HG02943 (cell line): ENCODE results near the gene POTEH.
"Not testable (repeated sequence)": the region's sequence is repeated elsewhere in the genome, so short reads cannot be mapped to it uniquely, and the experiment has no call there.

ENCODE experiments used
- ATAC-seq: cut with Tn5 transposase; IDR thresholded peaks from one replicate; pipeline ENCODE4 v1.9.1; 2021; ENCODE audit warnings: mild to moderate bottlenecking, low read depth, moderate library complexity; ENCODE audit not compliant: unreplicated experiment

POTEH gene

DNA sequence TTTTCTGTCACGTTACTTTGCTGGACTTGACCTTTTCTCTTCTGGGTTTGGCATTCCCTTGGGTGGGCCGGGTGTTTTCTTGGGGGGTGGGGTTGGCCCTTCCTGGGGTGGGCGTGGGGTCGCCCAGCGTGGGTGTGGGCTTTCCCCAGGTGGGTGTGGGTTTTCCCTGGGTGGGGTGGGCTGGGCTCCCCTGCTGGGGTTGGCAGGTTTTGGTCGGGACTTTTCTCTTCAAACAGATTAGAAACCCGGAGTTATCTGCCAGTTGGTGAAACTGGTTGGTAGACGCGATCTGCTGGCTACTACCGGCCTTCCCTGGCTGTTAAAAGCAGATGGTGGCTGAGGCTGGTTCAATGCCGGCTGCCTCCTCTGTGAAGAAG is at the start of gene POTEH:
Gene POTEH (plus strand): TSS at position 278 of the 377 bp plus-strand sequence. CDS start 52 bp downstream, at position 330.
- ATAC-seq: not testable (repeated sequence)

DNA sequence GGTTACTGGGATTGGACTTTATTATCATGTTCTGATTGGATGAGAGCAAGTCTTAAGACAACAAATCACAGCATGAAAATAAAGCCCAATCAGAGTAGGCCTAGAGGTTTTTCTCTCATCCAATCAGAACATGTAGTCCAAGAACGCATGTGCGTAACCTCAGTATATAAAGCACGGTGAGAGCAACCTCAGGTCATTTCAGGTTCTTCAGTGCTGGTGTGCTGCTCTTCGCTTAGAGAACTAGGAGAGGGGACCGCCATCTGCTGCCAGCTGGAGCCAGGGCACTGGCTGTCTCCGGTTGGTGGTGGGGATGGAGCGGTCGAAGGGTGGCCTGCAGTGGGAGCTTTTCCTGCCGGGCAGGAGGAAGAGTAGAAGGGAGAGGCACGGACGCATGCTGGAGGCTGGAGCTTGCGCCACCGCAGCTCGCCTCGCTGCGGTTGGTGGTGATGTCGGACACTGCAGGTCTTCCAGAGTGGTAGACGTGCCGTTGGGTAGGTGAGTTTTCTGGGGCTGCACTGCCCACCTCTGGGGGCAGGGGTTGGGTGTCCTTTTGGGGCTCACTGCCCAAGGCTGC is 47.5 kb upstream of the POTEH start:
- ATAC-seq: not testable (repeated sequence)

DNA sequence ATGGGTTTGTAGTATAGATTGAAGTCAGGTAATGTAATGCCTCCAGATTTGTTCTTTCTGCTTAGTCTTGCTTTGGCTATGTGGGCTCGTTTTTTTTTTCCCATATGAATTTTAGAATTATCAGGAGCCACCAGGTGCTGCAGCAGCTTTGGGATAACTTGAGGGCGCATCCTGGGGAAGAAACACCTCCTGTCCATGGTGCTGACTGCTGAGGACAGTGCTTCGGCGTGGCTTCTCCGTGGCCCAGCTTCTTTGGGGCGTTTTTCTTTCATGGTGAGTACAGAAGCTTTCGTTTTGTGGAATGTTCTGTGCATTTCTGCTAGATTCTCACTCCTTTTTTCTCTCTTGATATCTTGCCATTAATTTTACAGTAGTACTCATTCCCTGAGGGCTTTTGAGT is 37.9 kb upstream of the POTEH start:
- not testable (repeated sequence) for ATAC-seq

DNA sequence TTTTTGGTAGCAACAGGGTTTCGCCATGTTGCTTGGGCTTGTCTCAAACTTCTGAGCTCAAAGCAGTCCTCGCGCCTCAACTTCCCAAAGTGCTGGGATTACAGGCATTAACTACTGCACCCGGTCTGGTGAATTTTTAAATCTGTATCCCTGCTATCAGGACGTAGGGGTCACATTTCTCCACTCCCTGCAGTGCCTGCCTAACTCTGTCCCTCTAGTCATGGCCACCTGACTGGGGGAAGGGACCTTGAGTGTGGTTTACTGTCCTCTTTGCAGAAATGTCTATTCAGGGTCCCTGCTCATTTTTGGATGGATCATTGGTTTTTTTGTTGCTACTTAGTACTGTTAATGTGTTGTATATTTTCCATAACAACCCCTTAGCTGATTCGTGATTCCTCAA is 37.1 kb upstream of the POTEH start:
- not testable (repeated sequence) for ATAC-seq

GRCh38 chr22:15653241-15653640 is 36.6 kb upstream of the POTEH start:
- not testable (repeated sequence) for ATAC-seq

DNA sequence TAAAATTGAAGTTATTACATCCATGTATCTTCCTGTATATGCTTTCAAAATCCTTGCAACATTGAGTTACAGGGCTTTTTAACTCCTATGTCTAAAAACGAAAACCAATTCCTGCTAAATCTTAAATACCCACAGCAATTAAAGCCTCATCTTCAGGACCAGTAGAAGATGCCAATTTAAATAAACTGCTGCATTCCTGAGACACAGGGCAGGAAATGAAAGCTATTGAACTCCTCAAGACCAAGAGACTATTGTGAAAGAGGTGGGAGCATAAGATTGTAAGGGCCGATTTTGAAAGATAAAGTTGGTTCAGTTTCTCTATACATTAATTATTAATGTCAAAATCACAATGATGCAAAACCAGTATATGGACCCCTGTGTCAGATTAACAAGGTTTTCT is 28.7 kb upstream of the POTEH start:
- not testable (repeated sequence) for ATAC-seq

GRCh38 chr22:15664682-15665081 is 25.1 kb upstream of the POTEH start:
- not testable (repeated sequence) for ATAC-seq

- ATAC-seq: not testable (repeated sequence)
Measured at GRCh38 chr22:15665478-15665877, 24.3 kb upstream of the POTEH start.

- not testable (repeated sequence) for ATAC-seq
Measured at GRCh38 chr22:15669430-15669829, 20.4 kb upstream of the POTEH start.

DNA sequence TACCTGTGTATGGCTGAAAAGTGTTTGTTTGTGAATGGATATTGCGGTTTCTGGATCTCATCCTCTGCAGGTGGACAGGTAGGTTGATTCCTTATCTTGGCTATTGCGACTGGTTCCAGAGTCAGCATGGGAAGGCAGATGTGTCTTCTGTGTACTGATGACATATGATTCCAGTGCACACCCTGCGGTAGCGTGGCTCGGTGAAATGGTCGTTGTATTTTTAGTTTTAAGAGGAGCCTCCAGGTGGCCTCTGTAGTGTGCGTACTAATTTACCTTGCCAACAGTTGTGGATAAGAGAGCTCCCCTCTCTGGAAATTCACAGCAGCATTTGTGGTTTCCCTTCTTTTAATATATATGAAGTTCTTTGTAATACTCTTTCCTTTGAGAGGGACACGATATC is 10.1 kb upstream of the POTEH start:
- not testable (repeated sequence) for ATAC-seq

DNA sequence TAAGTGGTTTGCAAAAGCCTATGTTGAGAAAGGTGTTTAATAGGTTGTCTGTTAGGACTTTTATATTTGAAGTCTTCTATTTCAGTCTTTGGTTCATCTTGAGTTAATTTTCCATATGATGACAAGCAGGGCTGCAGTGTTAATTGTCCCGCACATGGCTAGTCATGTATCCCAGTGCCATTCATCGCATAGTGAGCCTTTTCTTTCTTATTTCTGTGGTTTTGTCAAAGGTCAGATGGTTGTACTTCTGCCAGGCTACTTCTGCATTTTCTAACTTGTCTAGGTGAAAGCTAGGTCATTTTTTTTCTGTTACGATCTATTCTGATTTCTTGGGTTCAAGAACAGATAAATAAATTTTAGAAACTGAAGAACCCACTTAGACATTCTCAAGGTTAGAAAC is 5.7 kb upstream of the POTEH start:
- ATAC-seq: not testable (repeated sequence)

GRCh38 chr22:15684695-15685094 is 5.1 kb upstream of the POTEH start:
- not testable (repeated sequence) for ATAC-seq

DNA sequence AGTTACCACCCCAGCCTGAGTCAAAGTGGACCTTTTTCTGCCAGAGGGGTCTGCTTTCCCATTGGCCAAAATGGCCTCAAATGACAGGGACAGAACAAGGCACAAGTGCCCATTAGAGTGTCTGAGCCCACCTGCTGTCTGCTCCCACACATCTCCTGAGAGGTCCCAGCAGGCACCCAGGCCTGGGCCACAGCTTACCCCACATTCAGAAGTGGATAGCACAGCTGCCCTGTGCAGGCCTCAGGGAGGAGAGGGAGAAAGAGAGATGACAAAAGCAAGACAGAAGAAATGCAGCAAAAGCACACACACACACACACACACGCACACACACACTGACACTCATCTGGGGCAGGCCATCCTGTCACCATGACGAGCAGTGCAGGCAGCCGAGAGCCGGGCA is 4.2 kb upstream of the POTEH start:
- ATAC-seq: not testable (repeated sequence)

DNA sequence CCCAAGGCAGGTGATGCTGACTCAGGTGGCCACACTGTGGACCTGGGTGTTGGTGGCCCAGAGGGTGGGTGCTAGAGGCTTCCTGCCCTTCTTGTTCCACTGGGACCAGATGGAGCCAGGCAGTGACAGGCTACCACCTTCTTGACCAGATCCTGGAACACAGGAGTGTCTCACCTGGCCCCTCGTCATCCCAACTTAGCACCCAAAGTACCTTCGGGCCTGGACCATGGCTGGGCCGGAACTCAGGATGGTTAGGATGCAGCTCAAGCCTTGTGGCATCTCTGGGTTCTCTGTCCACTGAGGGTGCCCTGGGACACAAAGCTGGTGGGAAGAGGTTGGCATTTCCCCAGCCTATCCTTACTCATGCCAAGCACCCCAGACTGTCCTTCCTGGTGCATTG is 2.7 kb upstream of the POTEH start:
- not testable (repeated sequence) for ATAC-seq

DNA sequence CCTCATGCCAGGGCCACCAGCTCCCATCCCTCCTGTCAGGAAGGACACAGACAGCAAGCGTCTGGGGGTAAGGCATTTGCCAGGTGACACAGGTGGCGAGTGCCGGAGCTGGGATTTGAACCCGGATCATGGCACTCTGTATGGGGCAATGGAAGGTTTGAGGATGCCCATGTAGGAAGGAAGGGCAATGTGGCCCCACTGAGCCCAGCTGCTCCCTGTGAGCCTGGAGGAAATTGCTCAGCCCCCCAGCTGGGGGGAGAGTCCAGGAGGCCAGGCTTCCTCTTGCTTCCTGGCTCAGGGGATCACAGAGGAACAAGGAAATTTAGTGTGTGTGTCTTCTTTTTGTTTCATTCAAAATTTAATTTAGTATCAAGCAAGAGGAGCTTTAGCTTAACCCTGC is 2.1 kb upstream of the POTEH start:
- not testable (repeated sequence) for ATAC-seq

DNA sequence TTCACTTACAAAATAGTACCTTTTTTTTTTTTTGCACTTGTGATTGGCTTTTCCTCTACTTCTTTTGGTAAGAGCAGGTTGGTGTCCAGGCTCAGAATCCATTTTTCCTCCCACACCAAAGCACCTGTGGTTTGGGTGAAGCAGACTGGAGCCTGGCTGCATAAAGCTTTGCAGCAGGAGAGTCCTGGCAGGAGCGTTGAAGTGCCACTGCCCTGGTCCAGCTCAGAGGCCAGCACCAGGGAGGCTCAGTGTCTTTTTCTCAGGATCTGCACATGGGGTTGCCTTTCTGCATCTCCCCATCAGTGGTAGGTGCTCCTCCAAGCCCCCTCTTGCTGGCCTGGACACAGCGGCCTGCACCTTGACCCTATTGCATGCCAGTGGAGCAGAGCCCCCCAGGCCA is 1.7 kb upstream of the POTEH start:
- ATAC-seq: not testable (repeated sequence)

DNA sequence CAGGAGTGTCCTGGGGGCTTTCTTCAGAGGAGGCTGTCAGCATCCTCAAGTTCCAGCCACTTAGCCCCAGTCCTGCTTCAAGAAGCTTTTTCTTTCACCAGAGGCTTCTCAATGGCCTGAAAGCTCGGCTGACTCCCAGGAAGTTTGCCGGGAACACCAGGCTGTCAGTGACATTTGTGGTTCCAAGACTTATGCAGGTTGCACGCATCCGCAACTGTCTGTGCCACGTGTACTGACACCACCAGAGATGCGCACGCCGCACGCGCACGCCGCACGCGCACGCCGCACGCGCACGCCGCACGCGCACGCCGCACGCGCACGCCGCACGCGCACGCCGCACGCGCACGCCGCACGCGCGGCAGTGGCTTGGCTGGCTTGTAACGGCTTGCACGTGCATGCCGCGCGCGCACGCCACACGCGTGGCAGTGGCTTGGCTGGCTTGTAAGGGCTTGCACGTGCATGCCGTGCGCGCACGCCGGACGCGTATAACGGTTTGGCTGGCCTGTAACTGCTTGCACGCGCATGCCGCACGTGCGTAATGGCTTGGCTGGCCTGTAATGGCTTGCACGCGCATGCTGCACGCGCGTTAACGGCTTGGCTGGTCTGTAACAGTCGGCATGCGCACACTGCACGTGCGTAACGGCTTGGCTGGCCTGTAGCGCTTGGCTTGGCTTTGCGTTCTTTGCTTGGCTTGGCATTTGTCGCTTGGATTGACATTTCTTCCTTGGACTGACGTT is 646 bp upstream of the POTEH start:
- ATAC-seq: not testable (repeated sequence)

GRCh38 chr22:15713600-15713999 is 23.8 kb downstream of the POTEH start:
- not testable (repeated sequence) for ATAC-seq

- not testable (repeated sequence) for ATAC-seq
Measured at GRCh38 chr22:15714125-15714524, 24.3 kb downstream of the POTEH start.

GRCh38 chr22:15721884-15722283 is 32.1 kb downstream of the POTEH start:
- ATAC-seq: not testable (repeated sequence)

DNA sequence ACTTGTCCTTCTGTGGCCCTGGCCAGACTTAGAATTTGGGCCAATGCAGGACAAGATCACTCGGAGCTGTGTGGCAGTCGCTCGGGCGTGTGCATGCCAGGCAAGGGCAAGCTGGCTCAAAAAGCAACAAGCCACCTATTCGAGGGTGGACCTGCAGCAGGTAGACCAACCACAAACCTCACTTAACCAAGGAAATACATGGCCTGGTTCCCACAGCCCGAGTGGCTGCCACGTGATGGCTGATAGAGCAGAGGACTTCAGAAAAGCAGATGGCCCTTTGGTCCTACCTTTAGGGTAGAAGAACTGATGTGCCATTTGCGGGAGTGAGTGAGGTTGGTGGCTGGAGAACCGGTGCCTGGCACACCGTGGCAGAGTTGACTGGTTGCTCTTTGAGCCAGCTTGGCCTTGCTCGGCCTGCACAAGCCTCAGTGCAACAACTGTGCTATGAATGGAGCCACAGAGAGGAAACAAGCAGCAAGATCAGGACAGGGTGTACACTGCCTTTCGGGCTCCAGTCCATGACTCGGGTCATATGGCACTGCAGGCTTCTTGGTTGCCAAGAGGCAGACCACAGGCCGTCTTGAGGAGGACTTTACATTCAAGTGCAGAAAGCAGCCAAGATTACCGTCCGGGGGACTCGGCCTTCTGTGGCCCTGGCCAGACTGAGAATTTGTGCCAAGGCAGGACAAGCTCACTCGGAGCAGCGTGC is 39.5 kb downstream of the POTEH start:
- not testable (repeated sequence) for ATAC-seq
